GM12892 (cell line): ENCODE results near the gene TOR1B.

Source experiments
- POLR2A ChIP-seq: IDR thresholded peaks from 2 replicates; pipeline ENCODE4 v1.6.1; 2011; ENCODE audit warnings: low read depth, low read length, control low read depth
- POLR2AphosphoS5 ChIP-seq: IDR thresholded peaks from 2 replicates; pipeline ENCODE4 v1.6.1; 2011; ENCODE audit warnings: low read depth, low read length, control low read depth
- TAF1 ChIP-seq: IDR thresholded peaks from 2 replicates; pipeline ENCODE4 v1.6.1; 2011; ENCODE audit warnings: low read depth, mild to moderate bottlenecking, control low read depth, low read length, borderline replicate concordance

DNA sequence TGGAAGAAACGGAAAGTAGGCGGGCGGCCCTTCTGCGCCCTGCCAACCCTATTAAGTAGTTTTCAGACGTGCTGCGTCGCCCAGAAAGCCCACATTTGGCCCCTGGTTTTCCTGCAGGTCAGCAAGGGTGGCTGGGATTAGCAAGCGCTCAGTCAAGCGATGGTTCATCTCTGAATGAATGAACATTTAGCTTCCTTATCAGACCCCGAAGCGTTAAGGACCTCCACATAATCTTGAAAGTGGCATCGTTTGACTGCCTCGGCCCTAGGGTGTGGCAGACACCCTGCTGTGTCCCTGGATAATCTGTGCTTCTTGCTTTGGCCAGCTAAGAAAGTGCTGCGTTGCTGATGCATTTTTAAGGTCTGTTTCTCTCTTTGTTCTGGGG lies 684 bp downstream of the TOR1B start:
- TF ChIP-seq POLR2A (no peak), POLR2AphosphoS5 (no peak), TAF1 (no peak)
